HepG2 (cell line): ENCODE measurements around the gene MEPCE. TPM values are rescaled to one million over a fixed set of nuclear protein-coding genes. Genes with fewer than 3 reads are reported as not detected.

Experiments used
- BHLHE40 ChIP-seq: IDR thresholded peaks from 2 replicates; pipeline ENCODE4 v1.6.1; 2011; ENCODE audit warnings: low read length, improper control_type of control experiment
- HIVEP1 ChIP-seq: sonication (generic); formaldehyde crosslinking; IDR thresholded peaks from 2 replicates; pipeline ENCODE4 v1.4.0; 2020; ENCODE audit warnings: mild to moderate bottlenecking, missing genetic modification reagents
- KDM4B ChIP-seq: sonication (generic); formaldehyde crosslinking; IDR thresholded peaks from 2 replicates; pipeline ENCODE4 v1.4.0; 2020; ENCODE audit warnings: missing genetic modification reagents
- MEIS1 ChIP-seq: sonication (generic); formaldehyde crosslinking; IDR thresholded peaks from 2 replicates; pipeline ENCODE4 v1.9.0; 2021; ENCODE audit warnings: mild to moderate bottlenecking, missing genetic modification reagents, moderate library complexity, borderline replicate concordance
- MLLT10 ChIP-seq: sonication (generic); formaldehyde crosslinking; IDR thresholded peaks from 2 replicates; pipeline ENCODE4 v1.4.0; 2020; ENCODE audit warnings: missing genetic modification reagents
- RARG ChIP-seq: sonication (generic); formaldehyde crosslinking; IDR thresholded peaks from 2 replicates; pipeline ENCODE4 v1.4.0; 2020; ENCODE audit warnings: low read depth, mild to moderate bottlenecking, missing genetic modification reagents
- REXO4 ChIP-seq: sonication (generic); formaldehyde crosslinking; IDR thresholded peaks from 2 replicates; pipeline ENCODE4 v1.8.0; 2022; ENCODE audit warnings: missing genetic modification reagents, mild to moderate bottlenecking, borderline replicate concordance
- RNF2 ChIP-seq: fragments of 450-650 bp; conservative IDR thresholded peaks from 2 replicates; pipeline ENCODE4 v1.6.1; 2016; ENCODE audit warnings: low read depth
- SNAPC2 ChIP-seq: sonication (generic); formaldehyde crosslinking; IDR thresholded peaks from 2 replicates; pipeline ENCODE4 v1.8.1; 2022; ENCODE audit warnings: mild to moderate bottlenecking, missing genetic modification reagents
- TCF12 ChIP-seq, 2 experiments: fragments of 450-650 bp in 1 of 2; sonication (generic) in 1 of 2; formaldehyde crosslinking in 1 of 2; IDR thresholded peaks; 2 replicates each; pipeline versions ENCODE4 v1.6.1 to v1.8.0; 2017 to 2022; ENCODE audit warnings: antibody characterized with exemption in 1 of 2, mild to moderate bottlenecking in 1 of 2, missing genetic modification reagents in 1 of 2, moderate library complexity in 1 of 2
- TP53 ChIP-seq: sonication (generic); formaldehyde crosslinking; conservative IDR thresholded peaks from 2 replicates; pipeline ENCODE4 v1.4.0; 2020; ENCODE audit warnings: missing genetic modification reagents
- YEATS4 ChIP-seq: sonication (generic); formaldehyde crosslinking; IDR thresholded peaks from 2 replicates; pipeline ENCODE4 v1.4.0; 2020; ENCODE audit warnings: missing genetic modification reagents, borderline replicate concordance
- ZBTB1 ChIP-seq: sonication (generic); formaldehyde crosslinking; IDR thresholded peaks from 2 replicates; pipeline ENCODE4 v1.4.0; 2020; ENCODE audit warnings: missing genetic modification reagents, borderline replicate concordance
- ZMAT3 ChIP-seq: sonication (generic); formaldehyde crosslinking; conservative IDR thresholded peaks from 2 replicates; pipeline ENCODE4 v1.7.0; 2021; ENCODE audit warnings: missing genetic modification reagents
- ZNF121 ChIP-seq: sonication (generic); formaldehyde crosslinking; IDR thresholded peaks from 2 replicates; pipeline ENCODE4 v1.5.0; 2020; ENCODE audit warnings: mild to moderate bottlenecking, missing genetic modification reagents
- ZNF563 ChIP-seq: sonication (generic); formaldehyde crosslinking; IDR thresholded peaks from 2 replicates; pipeline ENCODE4 v1.8.0; 2022; ENCODE audit warnings: mild to moderate bottlenecking, moderate library complexity, missing genetic modification reagents
- ZNF766 ChIP-seq: sonication (generic); formaldehyde crosslinking; IDR thresholded peaks from 2 replicates; pipeline ENCODE4 v1.5.0; 2020; ENCODE audit warnings: missing genetic modification reagents, borderline replicate concordance
- ZNF776 ChIP-seq: sonication (generic); formaldehyde crosslinking; IDR thresholded peaks from 2 replicates; pipeline ENCODE4 v1.4.0; 2020; ENCODE audit warnings: mild to moderate bottlenecking, missing genetic modification reagents
- ZNF878 ChIP-seq: sonication (generic); formaldehyde crosslinking; IDR thresholded peaks from 2 replicates; pipeline ENCODE4 v1.8.1; 2023; ENCODE audit warnings: mild to moderate bottlenecking, missing genetic modification reagents, moderate library complexity
- polyA plus RNA-seq, 8 experiments: library from polyadenylated mRNA; depleted of rRNA in 3 of 8; stranded (reverse) in 7 of 8; unstranded in 1 of 8; fragments of >200 nt; fragmentation: Illumina TruSeq in 4 of 8; extraction: Trizol in 4 of 8; gene quantifications; 2 replicates each; pipeline versions ENCODE4 v1.2.1 to v1.2.3, GENCODE V29; 2011 to 2016; ENCODE audit warnings: low read depth in 4 of 8, missing spikeins in 1 of 8, mixed read lengths in 1 of 8; ENCODE audit not compliant: insufficient read depth in 1 of 8
- total RNA-seq, 5 experiments: library from RNA; depleted of rRNA; stranded (reverse); fragments of >200 nt; fragmentation: Illumina TruSeq; extraction: Trizol; gene quantifications; 2 replicates each; pipeline ENCODE4 v1.2.3, GENCODE V29; 2016; ENCODE audit warnings: low read depth in 1 of 5
- TF ChIP-seq, protein P1 (sequence below): sonication (generic); formaldehyde crosslinking; IDR thresholded peaks from 2 replicates; pipeline ENCODE4 v1.8.1; 2022; ENCODE audit warnings: low read depth, mild to moderate bottlenecking, missing genetic modification reagents
- TF ChIP-seq, protein P2 (sequence below): sonication (generic); formaldehyde crosslinking; IDR thresholded peaks from 2 replicates; pipeline ENCODE4 v1.9.0; 2021; ENCODE audit warnings: missing genetic modification reagents, borderline replicate concordance
- TF ChIP-seq, protein P3 (sequence below): IDR thresholded peaks from 2 replicates; pipeline ENCODE4 v1.6.1; 2016; ENCODE audit warnings: low read depth, control low read depth
- TF ChIP-seq, protein P4 (sequence below): IDR thresholded peaks from 2 replicates; pipeline ENCODE4 v1.6.1; 2016; ENCODE audit warnings: missing genetic modification reagents, missing compliant biosample characterization

Gene MEPCE
- total and polyA plus RNA-seq, 2 of the 13 experiments (the other 11 are each of a cell fraction or from before 2014, with no cell fraction given) = 12.3 to 26.0 TPM

DNA sequence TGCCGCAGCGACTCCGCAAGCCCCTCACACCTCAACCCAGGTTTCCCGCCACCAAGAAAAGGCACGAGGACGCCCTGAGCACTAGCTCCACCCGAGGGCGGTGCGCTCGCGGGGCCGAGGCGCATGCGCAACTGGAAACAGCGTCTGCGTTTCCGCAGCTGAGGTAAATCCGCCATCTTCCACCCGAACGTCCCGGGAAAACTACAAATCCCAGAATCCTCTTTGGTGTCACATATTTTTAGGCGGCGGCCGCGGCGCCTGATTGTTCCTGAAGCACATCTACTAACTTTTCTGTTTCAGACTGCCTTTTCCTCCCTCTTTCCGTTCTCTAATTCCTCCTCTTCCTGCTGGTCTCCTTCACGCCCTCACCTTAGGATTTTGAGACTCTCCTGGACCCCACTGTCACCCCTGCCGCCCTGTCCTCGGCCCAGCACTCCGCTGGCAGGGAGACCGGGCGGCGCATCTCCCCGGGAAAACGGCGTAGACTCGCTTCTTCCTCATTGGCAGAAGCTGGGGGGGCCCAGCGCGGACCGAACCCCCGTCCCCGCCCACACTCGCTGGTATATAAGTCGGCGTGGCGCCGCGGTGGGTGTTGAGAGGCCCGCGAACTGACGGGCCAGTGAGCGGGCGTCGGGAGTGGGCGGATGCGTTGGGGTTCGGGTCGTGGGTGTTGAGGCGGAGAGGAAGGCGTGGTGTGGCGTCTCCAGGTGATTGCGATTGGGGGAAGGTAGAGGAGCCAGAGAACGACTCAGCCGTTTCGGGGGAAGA is 1.2 kb upstream of the MEPCE start, which contains the start of gene ZCWPW1 (continued):
- no peak for TF ChIP-seq RARG (CRISPR knock-in tag)
- TF ChIP-seq, protein P1, sequence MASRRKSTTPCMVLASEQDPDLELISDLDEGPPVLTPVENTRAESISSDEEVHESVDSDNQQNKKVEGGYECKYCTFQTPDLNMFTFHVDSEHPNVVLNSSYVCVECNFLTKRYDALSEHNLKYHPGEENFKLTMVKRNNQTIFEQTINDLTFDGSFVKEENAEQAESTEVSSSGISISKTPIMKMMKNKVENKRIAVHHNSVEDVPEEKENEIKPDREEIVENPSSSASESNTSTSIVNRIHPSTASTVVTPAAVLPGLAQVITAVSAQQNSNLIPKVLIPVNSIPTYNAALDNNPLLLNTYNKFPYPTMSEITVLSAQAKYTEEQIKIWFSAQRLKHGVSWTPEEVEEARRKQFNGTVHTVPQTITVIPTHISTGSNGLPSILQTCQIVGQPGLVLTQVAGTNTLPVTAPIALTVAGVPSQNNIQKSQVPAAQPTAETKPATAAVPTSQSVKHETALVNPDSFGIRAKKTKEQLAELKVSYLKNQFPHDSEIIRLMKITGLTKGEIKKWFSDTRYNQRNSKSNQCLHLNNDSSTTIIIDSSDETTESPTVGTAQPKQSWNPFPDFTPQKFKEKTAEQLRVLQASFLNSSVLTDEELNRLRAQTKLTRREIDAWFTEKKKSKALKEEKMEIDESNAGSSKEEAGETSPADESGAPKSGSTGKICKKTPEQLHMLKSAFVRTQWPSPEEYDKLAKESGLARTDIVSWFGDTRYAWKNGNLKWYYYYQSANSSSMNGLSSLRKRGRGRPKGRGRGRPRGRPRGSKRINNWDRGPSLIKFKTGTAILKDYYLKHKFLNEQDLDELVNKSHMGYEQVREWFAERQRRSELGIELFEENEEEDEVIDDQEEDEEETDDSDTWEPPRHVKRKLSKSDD = peak; percentile 95
- TF ChIP-seq MLLT10 (CRISPR knock-in tag) = no peak
- TF ChIP-seq ZNF563 (CRISPR knock-in tag) = peak; percentile 85
- TF ChIP-seq, protein P2, sequence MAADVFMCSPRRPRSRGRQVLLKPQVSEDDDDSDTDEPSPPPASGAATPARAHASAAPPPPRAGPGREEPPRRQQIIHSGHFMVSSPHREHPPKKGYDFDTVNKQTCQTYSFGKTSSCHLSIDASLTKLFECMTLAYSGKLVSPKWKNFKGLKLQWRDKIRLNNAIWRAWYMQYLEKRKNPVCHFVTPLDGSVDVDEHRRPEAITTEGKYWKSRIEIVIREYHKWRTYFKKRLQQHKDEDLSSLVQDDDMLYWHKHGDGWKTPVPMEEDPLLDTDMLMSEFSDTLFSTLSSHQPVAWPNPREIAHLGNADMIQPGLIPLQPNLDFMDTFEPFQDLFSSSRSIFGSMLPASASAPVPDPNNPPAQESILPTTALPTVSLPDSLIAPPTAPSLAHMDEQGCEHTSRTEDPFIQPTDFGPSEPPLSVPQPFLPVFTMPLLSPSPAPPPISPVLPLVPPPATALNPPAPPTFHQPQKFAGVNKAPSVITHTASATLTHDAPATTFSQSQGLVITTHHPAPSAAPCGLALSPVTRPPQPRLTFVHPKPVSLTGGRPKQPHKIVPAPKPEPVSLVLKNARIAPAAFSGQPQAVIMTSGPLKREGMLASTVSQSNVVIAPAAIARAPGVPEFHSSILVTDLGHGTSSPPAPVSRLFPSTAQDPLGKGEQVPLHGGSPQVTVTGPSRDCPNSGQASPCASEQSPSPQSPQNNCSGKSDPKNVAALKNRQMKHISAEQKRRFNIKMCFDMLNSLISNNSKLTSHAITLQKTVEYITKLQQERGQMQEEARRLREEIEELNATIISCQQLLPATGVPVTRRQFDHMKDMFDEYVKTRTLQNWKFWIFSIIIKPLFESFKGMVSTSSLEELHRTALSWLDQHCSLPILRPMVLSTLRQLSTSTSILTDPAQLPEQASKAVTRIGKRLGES (CRISPR knock-in tag) = peak; percentile 93; the same call in 1 of the 2 replicates
- 0 out of 2 replicates have a peak, but pooled peaks have one; percentile 8 for TF ChIP-seq MEIS1
- no peak for TF ChIP-seq ZNF776 (CRISPR knock-in tag)
- peak; percentile 83 for TF ChIP-seq HIVEP1 (CRISPR knock-in tag)
- TF ChIP-seq ZNF121 (CRISPR knock-in tag) = no peak
- TF ChIP-seq ZNF878 (CRISPR knock-in tag) = no peak
- TF ChIP-seq KDM4B (CRISPR knock-in tag) = no peak
- peak; percentile 8 for TF ChIP-seq ZNF766 (CRISPR knock-in tag)
- TF ChIP-seq REXO4 = no peak
- TF ChIP-seq, protein P3, sequence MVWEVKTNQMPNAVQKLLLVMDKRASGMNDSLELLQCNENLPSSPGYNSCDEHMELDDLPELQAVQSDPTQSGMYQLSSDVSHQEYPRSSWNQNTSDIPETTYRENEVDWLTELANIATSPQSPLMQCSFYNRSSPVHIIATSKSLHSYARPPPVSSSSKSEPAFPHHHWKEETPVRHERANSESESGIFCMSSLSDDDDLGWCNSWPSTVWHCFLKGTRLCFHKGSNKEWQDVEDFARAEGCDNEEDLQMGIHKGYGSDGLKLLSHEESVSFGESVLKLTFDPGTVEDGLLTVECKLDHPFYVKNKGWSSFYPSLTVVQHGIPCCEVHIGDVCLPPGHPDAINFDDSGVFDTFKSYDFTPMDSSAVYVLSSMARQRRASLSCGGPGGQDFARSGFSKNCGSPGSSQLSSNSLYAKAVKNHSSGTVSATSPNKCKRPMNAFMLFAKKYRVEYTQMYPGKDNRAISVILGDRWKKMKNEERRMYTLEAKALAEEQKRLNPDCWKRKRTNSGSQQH (CRISPR knock-in tag) = no peak; the same call in 1 of the 2 replicates
- TF ChIP-seq ZBTB1 (CRISPR knock-in tag) = no peak
- TF ChIP-seq YEATS4 (CRISPR knock-in tag) = peak; percentile 69
- peak; percentile 85 for TF ChIP-seq TP53 (CRISPR knock-in tag)
- TF ChIP-seq ZMAT3 = peak; percentile 89
- peak; percentile 60 for TF ChIP-seq BHLHE40
- peak; percentile 89 for TF ChIP-seq RNF2
- TF ChIP-seq TCF12 (IDR thresholded peaks at IDR 0.05) = no peak
- no peak for TF ChIP-seq TCF12 (CRISPR knock-in tag; IDR thresholded peaks at IDR 0.05)
- TF ChIP-seq, protein P4, sequence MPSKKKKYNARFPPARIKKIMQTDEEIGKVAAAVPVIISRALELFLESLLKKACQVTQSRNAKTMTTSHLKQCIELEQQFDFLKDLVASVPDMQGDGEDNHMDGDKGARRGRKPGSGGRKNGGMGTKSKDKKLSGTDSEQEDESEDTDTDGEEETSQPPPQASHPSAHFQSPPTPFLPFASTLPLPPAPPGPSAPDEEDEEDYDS (CRISPR knock-in tag) = peak; percentile 97
- TF ChIP-seq SNAPC2 (CRISPR knock-in tag) = peak; percentile 49; the same call in 1 of the 2 replicates
